Spleen (tissue), 11 donors: Measurements from ENCODE around the gene STARD9. TPM values are rescaled to one million over a fixed set of nuclear protein-coding genes. Genes with fewer than 3 reads are reported as not detected.

ENCODE experiments used
- DNase-seq: peaks from one replicate; pipeline ENCODE4 v3.0.0-alpha.2; 2020
- H3K27ac ChIP-seq, 8 donors: fragments of 200-600 bp; sonication (generic) in 7 of 8; 1 replicate in 4 of 8; 2 replicates in 4 of 8; pipeline versions ENCODE4 v1.5.0 to v1.8.0; 2016 to 2021; ENCODE audit warnings: inconsistent platforms in 4 of 8, mild to moderate bottlenecking in 4 of 8, moderate library complexity in 1 of 8
- H3K27me3 ChIP-seq, 7 donors: fragments of 200-600 bp; sonication (generic) in 6 of 7; replicated peaks in 1 of 7; 1 replicate in 4 of 7; 2 replicates in 3 of 7; pipeline versions ENCODE4 v1.5.0 to v1.8.0; 2016 to 2021; ENCODE audit warnings: inconsistent platforms in 3 of 7, mild to moderate bottlenecking in 1 of 7
- H3K36me3 ChIP-seq, 6 donors: fragments of 200-600 bp; sonication (generic) in 5 of 6; 1 replicate in 4 of 6; 2 replicates in 2 of 6; pipeline versions ENCODE4 v1.5.0 to v1.8.0; 2016 to 2021; ENCODE audit warnings: inconsistent platforms in 2 of 6
- H3K4me1 ChIP-seq, 6 donors: fragments of 200-600 bp; sonication (generic) in 5 of 6; 1 replicate in 3 of 6; 2 replicates in 3 of 6; pipeline versions ENCODE4 v1.5.0 to v1.8.0; 2016 to 2021; ENCODE audit warnings: inconsistent platforms in 3 of 6
- H3K4me3 ChIP-seq, 8 donors: fragments of 200-600 bp; sonication (generic) in 7 of 8; 1 replicate in 4 of 8; 2 replicates in 4 of 8; pipeline versions ENCODE4 v1.5.0 to v1.8.0; 2016 to 2021; ENCODE audit warnings: inconsistent platforms in 4 of 8, mild to moderate bottlenecking in 4 of 8, moderate library complexity in 2 of 8
- H3K9me3 ChIP-seq, 8 donors: fragments of 200-600 bp; sonication (generic) in 7 of 8; 1 replicate in 4 of 8; 2 replicates in 4 of 8; pipeline versions ENCODE4 v1.5.0 to v1.8.0; 2016 to 2021; ENCODE audit warnings: inconsistent platforms in 4 of 8
- POLR2A ChIP-seq, 3 donors: fragments of 450-650 bp; IDR thresholded peaks; one replicate each; pipeline ENCODE4 v1.5.1; 2017; ENCODE audit warnings: antibody characterized with exemption in 3 of 3, mild to moderate bottlenecking in 1 of 3
- POLR2AphosphoS5 ChIP-seq, 3 donors: sonication (generic); formaldehyde crosslinking; IDR thresholded peaks; one replicate each; pipeline ENCODE4 v1.5.1; 2017; ENCODE audit warnings: antibody characterized with exemption in 3 of 3
- WGBS, 5 donors: extraction: QIAGEN DNeasy Blood & Tissue Kit in 3 of 5; methylation state at CpG; one replicate each; pipeline versions ENCODE4 v1.1.5 to v1.1.7; 2013 to 2018; 5-methylcytosine and 5-hydroxymethylcytosine counted together
- intact Hi-C: fragments of 100-400 bp; cut with DNase I; formaldehyde crosslinking; loops from one replicate; pipeline ENCODE4 v1.15.0; 2023; ENCODE audit warnings: low total_unique reads
- polyA plus RNA-seq, 3 donors: library from polyadenylated mRNA; stranded (reverse); fragments of 200-250 nt; gene quantifications; one replicate each; pipeline ENCODE4 v1.2.1, GENCODE V29; 2013
- total RNA-seq, 7 donors: library from RNA; depleted of rRNA in 3 of 7; stranded (reverse); fragments of >200 nt in 3 of 7; fragmentation: NEBNext Ultra II Directional in 4 of 7; extraction: Animal tissue kit (Norgen Biotek cat#: 25700) in 4 of 7; gene quantifications; one replicate each; pipeline versions ENCODE4 v1.1.0 to v1.2.1, GENCODE V29; 2016 to 2021
- TF ChIP-seq, protein P1 (sequence below), 11 experiments: fragments of 200-600 bp in 7 of 11; fragments of 450-650 bp in 4 of 11; sonication (generic) in 4 of 11; IDR thresholded peaks in 8 of 11; conservative IDR thresholded peaks in 3 of 11; 1 replicate in 7 of 11; 2 replicates in 4 of 11; pipeline versions ENCODE4 v1.4.0 to v1.8.0; 2016 to 2021; ENCODE audit warnings: antibody characterized with exemption in 11 of 11, inconsistent platforms in 4 of 11, mild to moderate bottlenecking in 1 of 11
- donor health status: healthy with polysubstance abuse.
- donor health status: DM: no; HTN: no; CAD: no; lungs with moderate emphysema.
- donor health status: DM: no; HTN: no; CAD: no.
- donor health status: Bipolar disorder and iron deficiency.
- donor health status: healthy.
- donor health status: DM: no; HTN: no; CAD: no.
- donor health status: DM: yes; HTN: yes; CAD: no.

Gene STARD9
- total and polyA plus RNA-seq, 10 donors, result 0.97 to 30.8 (median 21.6) TPM

DNA sequence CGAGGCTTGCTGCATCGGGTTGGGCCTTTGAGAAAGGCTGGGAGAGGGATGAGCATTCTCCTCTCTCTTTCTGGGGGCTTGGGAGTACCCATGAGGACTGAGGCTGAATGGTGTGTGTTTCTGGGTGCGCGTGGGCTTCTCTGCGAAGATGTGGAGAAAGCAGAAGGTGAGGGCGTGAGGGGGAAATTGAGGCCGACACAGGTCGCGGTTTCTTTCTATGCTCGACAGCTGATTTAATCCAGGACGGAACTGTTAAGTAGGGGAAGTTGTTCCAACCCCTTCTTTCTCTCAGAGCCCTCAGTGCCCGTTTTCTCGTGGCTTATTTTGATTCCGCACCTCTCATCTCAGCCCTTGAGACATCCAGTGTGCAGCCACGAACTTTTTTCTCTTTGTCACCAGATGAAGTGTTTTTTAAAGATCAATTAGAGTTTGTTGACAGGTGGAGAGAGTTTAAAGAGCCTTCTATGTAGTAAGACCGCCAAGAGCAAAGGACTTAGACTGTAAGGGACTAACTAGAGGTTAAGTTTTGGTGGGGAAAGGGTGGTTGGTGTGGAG is 711 bp downstream of the STARD9 start:
- intact Hi-C loops, result no loop called here
- no peaks in the 10 kb centered on the region for H3K36me3 ChIP-seq
- peak overlapping the region; percentile 71 to 96 (median 84) for H3K4me3 ChIP-seq
- no peak for DNase-seq
- TF ChIP-seq POLR2A (IDR thresholded peaks at IDR 0.05) (no peak), POLR2AphosphoS5 (IDR thresholded peaks at IDR 0.05) (no peak)
- TF ChIP-seq, protein P1, sequence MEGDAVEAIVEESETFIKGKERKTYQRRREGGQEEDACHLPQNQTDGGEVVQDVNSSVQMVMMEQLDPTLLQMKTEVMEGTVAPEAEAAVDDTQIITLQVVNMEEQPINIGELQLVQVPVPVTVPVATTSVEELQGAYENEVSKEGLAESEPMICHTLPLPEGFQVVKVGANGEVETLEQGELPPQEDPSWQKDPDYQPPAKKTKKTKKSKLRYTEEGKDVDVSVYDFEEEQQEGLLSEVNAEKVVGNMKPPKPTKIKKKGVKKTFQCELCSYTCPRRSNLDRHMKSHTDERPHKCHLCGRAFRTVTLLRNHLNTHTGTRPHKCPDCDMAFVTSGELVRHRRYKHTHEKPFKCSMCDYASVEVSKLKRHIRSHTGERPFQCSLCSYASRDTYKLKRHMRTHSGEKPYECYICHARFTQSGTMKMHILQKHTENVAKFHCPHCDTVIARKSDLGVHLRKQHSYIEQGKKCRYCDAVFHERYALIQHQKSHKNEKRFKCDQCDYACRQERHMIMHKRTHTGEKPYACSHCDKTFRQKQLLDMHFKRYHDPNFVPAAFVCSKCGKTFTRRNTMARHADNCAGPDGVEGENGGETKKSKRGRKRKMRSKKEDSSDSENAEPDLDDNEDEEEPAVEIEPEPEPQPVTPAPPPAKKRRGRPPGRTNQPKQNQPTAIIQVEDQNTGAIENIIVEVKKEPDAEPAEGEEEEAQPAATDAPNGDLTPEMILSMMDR (IDR thresholded peaks at IDR 0.05 in 8 of 11, conservative IDR thresholded peaks at IDR 0.05 in 3 of 11), result no peak
- H3K27ac ChIP-seq, result peak overlapping the region; percentile 58 to 89 (median 86)
- WGBS, 5 donors, result 5 to 8% (median 7%) methylated on average over 14 to 16 of the region's 16 CpGs
- peaks cover 0 to 18% (median 0%) of the 10 kb centered on the region in 7 donors for H3K27me3 ChIP-seq
- H3K9me3 ChIP-seq, result no peaks in the 10 kb centered on the region
- H3K4me1 ChIP-seq, result peaks cover 7 to 46% (median 34%) of the 10 kb centered on the region in 6 donors

DNA sequence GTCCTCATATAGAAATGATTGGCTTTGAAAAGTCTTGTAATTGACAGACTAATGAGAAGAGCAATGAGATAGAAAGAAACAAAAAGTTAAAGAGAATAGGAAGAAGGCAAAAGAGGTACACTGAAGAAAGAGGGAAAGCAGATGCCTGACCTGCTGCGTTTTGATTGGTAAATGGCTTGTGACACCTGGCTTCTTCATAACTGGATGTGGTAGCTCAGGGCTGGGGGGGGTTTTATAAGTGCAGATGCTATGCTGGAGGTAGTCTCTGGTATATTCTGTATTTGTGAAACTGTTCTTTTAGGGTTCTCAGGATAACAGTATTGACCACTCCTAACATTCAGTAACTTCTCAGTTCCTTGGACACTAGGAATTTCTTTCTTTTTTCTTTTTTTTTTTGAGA is 1.4 kb downstream of the STARD9 start:
- 67 to 87% (median 69%) methylated on average over 1 of the region's 1 CpG for WGBS, 5 donors
- Histone ChIP-seq H3K9me3 (no peaks in the 10 kb centered on the region), H3K4me3 (peak overlapping the region in 5 of 8 donors; percentile 74 to 96 (median 85)), H3K27ac (no peak overlapping the region), H3K36me3 (no peaks in the 10 kb centered on the region), H3K4me1 (peaks cover 10 to 53% (median 40%) of the 10 kb centered on the region in 6 donors), H3K27me3 (peaks cover 0 to 18% (median 0%) of the 10 kb centered on the region in 7 donors)
- no peak for DNase-seq
- TF ChIP-seq POLR2AphosphoS5 (IDR thresholded peaks at IDR 0.05) (no peak), POLR2A (IDR thresholded peaks at IDR 0.05) (no peak)
- TF ChIP-seq, protein P1 (IDR thresholded peaks at IDR 0.05 in 8 of 11, conservative IDR thresholded peaks at IDR 0.05 in 3 of 11), result no peak
- intact Hi-C loops, result no loop called here

DNA sequence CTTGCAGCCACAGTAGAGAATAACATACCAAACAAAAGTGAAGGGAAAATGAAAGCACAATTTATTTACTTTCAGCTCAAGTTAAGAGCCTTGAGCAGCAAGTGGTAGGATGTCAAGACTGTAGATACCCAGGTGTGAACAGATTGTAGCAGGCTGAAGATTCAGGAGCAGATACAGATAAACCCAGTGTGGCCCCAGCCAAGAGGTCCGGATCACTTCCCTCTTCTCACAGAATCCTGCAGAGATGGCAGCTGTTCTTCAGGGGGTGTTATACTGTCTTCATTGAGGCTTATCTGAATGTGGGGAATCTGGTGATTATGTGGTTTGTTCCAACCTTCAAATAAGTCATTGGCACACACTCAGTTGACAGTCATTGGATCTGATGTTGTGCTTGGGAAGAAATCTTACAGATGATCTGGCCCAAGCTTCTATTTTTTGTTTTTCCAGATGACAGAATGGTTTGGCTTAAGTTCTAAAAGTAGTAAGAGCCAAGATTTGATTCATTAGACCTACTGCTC is 2.2 kb downstream of the STARD9 start:
- Histone ChIP-seq H3K36me3 (no peaks in the 10 kb centered on the region), H3K4me1 (peaks cover 13 to 61% (median 47%) of the 10 kb centered on the region in 6 donors), H3K4me3 (peak overlapping the region in 1 of 8 donors; percentile 22), H3K9me3 (no peaks in the 10 kb centered on the region), H3K27ac (peak overlapping the region in 2 of 8 donors; percentile 35 to 42), H3K27me3 (peaks cover 0 to 18% (median 0%) of the 10 kb centered on the region in 7 donors)
- TF ChIP-seq POLR2A (IDR thresholded peaks at IDR 0.05) (no peak), POLR2AphosphoS5 (IDR thresholded peaks at IDR 0.05) (no peak)
- TF ChIP-seq, protein P1 (IDR thresholded peaks at IDR 0.05 in 8 of 11, conservative IDR thresholded peaks at IDR 0.05 in 3 of 11), result no peak
- DNase-seq, result no peak
- intact Hi-C loops, result no loop called here
- 15 to 42% (median 29%) methylated on average over 1 of the region's 1 CpG for WGBS, 5 donors

DNA sequence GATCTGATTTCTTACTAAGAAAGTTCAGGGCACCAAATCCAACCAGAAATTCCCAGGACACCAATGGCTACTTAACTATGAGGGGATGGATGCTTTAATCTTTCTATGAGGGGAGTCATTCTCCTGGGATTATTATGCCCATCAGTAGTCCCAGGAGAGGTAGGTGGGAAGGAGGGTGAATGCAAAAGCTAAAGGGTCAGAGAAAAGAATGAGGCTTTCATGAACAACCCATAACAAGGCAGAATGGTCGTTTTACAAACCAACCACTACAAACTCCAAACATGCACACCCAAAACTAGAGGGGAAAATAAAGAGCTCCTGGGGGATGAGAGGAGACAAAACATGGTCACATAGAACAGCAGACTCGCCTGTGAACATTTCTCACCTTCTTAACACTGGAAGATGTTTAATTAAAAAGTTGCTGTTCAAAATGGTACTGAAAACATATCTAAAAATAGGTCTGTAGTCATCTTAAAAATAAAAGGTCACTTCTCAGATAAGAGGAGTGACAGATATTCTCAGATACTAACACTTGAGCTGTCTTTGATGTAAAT is 3.7 kb downstream of the STARD9 start:
- H3K27me3 ChIP-seq, result peaks cover 0 to 18% (median 0%) of the 10 kb centered on the region in 7 donors
- intact Hi-C loops, result no loop called here
- H3K9me3 ChIP-seq, result no peaks in the 10 kb centered on the region
- TF ChIP-seq POLR2AphosphoS5 (IDR thresholded peaks at IDR 0.05), result no peak
- no peak for TF ChIP-seq POLR2A (IDR thresholded peaks at IDR 0.05)
- TF ChIP-seq, protein P1 (IDR thresholded peaks at IDR 0.05 in 8 of 11, conservative IDR thresholded peaks at IDR 0.05 in 3 of 11), result no peak
- no peaks in the 10 kb centered on the region for H3K36me3 ChIP-seq
- no peak overlapping the region for H3K4me3 ChIP-seq
- no peak overlapping the region for H3K27ac ChIP-seq
- no peak for DNase-seq
- H3K4me1 ChIP-seq, result peaks cover 23 to 75% (median 55%) of the 10 kb centered on the region in 6 donors
- WGBS, 5 donors, result 69 to 91% (median 79%) methylated on average over 2 of the region's 2 CpGs
